HG03135 (cell line): ENCODE results near the gene SLC22A12.
"Not testable (repeated sequence)": the region's sequence is repeated elsewhere in the genome, so short reads cannot be mapped to it uniquely, and the experiment has no call there.

Source experiments
- ATAC-seq: cut with Tn5 transposase; IDR thresholded peaks from one replicate; pipeline ENCODE4 v1.9.1; 2021; ENCODE audit warnings: mild to moderate bottlenecking, moderate library complexity; ENCODE audit not compliant: unreplicated experiment

SLC22A12 gene

GRCh38 chr11:64590763-64591221 is at the start of gene SLC22A12:
SLC22A12 (plus strand) TSS chr11:64591220; CDS start chr11:64591557, 337 bp downstream.
- no peak for ATAC-seq

DNA sequence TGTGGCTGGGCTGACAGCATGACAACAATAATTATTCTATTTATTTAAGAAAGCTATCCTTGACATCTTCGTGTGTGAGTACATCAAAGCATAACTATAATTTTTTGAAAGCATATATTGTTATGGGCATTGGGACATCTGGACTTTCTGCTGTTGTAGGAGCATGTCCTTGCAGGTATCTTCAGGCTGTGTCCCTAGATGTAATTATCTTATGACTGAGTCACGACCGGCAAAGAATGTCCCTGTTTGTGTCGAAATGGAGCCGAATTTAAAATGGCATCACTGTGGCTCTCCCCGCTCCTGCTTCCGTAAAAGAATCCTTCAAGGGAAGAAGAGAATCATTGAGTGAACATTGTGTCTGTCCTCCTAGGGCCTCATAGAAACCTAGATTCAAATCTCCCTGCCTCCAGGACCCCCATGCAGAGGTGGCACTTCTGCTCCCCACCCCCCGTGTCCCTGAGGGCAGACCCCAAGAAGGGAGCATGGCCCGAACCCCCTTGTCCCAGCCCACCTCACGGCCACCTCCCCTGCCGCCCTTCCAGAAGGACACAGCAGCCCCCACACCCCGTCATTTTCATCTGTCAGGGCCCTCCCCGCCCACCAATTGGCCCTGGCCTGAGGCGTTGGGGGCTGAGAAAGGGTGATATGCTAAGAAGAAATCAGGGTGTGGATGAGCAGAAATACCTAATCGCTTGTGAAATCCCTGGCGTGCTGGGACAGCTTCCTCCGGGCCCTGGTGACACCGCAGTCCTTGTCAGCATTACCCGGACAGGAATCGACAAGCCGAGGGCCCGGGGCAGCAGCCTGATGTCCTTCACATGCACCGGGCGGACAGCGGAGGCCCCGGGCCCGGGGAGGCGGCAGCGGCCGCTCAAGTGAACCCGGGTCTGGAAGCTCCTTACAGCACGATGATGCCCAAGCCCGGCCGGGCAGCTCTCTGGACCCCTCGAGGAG is 48.6 kb upstream of the SLC22A12 start:
- ATAC-seq = no peak

DNA sequence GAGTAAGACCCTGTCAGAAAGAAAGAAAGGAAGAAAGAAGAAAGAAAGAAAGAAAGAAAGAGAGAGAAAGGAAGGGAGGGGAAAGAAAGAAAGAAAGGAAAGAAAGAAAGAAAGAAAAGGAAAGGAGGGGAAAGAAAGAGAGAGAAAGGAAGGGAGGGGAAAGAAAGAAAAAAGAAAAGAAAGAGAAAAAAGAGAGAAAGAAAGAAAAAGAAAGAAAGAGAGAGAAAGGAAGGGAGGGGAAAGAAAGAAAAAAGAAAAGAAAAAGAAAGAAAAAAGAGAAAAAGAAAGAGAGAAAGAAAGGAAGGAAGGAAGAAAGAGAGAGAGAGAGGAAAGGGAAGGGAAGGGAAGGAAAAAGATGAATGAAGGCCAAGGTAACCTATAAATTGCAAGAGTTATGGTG is 47.2 kb upstream of the SLC22A12 start:
- ATAC-seq = no peak

DNA sequence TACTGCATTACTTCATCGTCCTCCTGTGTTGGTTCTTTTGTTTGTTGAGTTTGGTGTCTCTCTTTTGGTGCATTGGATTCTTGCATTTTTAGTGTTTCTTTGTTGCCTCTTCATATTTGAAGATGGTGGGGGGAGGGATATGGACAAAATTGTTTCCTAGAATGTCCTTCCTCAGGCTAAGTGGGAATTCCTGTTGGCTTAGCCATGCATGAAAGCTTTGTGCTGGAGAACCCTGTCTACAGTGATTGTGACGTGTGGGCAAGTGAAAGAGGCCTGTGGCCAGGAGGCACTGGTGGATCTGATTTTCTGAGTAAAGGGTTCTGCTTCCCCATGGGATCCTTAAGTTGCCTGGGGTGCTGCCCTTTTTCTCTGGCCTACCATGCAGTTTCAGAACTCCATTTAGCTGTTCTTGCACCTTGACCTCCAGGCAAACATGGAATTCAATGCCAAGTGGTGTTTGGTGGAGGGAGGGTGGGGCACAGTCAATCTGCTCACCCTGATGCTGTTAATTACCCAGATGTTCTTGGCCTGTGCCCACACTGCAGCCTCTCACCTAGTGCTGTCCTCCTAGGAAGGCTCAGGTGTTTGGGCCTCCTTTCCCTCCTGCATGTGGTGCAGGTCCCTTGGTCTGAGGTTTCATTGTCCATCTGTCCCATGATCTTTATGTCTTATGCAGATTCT is 46.3 kb upstream of the SLC22A12 start:
- ATAC-seq = no peak

DNA sequence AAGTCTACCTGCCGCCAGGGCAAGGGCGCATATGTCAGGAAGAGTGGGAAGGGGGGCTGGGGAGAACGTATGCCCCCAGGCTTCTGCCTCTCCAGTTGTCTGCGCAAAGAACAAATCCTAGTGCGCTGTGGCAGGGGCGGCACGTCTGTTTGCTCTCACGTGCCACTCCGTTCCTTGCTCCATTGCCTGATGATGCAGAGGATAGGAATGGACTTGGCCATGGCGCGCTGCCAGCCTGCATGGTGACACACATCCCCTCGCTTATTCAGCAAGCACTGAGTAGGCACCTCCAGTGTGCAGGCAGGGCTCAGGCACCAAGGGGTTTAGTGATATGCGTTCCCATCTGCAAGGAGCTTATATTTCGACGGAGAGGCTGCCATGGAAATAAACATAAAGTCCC is 45.4 kb upstream of the SLC22A12 start:
- ATAC-seq = no peak

GRCh38 chr11:64546176-64546575 is 44.8 kb upstream of the SLC22A12 start:
- ATAC-seq = no peak

DNA sequence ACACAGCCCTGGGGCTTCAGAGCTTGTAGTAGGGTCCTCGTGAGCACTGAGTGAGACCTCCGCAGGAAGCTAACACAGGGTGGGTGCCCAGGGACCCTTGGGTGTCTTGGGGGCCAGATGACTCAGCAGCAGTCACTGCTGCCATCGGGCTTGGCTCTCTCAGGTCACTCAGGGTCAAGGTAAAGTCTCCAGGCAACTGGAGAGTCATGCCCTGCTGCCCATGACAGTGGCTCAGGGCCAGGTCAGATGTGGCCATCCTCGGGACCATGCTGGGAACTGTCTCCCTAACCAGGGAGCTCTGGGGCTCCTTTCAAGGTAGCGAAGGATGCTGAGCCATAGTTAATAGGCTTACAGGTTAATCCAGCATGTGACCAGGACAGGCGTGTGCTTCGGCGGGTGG is 44.4 kb upstream of the SLC22A12 start:
- ATAC-seq = no peak

DNA sequence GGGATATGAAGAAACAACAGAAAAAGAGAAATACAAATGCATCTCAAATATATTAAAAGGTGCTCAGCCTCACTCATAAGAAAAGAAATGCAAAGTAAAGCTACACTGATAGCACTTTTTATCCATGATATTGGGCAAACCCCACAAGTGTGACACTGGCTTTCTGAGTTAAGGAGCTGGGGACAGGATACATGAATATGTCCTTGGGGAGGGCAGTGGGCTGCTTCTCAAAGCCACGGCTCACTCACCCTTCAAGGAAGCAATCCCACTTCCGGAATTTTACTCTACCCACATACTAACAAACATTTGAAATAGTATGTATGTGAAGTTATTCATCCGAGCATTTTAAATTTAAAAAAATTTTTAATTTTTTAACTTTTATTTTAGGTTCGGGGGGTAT is 41.1 kb upstream of the SLC22A12 start:
- ATAC-seq = no peak

GRCh38 chr11:64553554-64554201 is 37.3 kb upstream of the SLC22A12 start:
- ATAC-seq = no peak

GRCh38 chr11:64556044-64556720 is 34.8 kb upstream of the SLC22A12 start:
- ATAC-seq = no peak

GRCh38 chr11:64556721-64557250 is 34.2 kb upstream of the SLC22A12 start:
- no peak for ATAC-seq

DNA sequence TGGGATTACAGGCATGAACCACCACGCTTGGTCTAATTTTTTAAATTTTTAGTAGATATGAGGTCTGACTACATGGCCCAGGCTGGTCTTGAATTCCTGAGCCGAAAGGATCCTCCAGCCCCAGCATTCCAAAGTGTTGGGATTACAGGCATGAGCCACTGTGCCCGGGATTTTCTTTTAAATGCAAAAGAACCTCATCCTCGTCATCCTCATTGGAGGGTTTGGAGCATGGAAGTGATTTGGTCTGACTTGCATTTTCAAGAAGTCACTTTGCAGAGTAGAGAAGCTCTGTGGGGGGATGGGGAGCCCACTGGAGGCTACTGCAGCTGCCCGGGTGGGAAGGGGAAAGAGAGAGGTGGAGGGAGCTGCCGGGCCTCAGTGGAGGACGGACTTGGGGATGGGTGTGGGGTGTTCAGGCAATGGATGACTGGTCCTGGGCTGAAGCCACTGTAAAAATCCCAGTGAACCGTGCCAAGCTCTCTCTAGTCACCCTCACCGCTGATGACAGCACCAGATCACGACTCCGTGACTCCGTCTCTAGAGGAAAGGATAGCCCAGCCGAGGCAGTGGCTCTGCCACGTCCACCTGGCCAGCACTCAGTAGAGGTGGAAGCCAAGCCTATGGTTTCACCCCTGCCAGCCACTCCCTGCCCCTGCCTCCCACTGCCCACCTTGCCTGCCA is 32.8 kb upstream of the SLC22A12 start:
- no peak for ATAC-seq

- ATAC-seq = no peak
These were observed 32.2 kb upstream of the SLC22A12 start for GRCh38 chr11:64558869-64559268.

GRCh38 chr11:64559351-64560138 is 31.5 kb upstream of the SLC22A12 start:
- no peak for ATAC-seq

DNA sequence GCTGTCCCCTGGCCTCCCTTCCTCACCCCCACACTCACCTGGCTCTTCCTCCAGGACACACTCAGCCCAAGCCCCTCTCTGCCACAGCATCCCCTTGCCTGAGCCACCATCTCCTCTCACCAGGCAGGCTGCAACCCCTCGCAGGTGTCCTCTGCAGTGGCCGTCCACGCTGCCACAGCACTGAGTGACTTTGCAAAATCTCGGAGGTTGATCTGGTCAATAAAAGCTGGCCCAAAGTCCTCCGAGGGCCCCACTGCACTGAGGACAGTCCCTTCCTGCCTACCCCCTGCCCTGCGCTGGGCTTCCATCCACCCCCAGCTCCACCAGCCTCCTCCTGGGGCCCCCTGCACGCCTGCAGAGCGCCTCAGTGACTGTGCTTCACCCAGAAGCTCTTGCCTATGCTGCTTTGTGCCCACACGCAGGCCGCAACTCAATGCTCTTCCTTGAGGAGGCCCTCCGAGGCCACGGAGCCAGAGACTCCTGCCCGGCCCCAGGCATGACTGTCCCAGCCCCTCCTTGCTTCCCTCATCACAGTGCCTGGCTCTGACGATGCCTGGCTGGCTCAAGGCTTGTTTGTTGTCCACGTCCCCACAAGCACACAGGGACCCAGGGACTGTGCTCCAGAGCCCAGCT is 30.8 kb upstream of the SLC22A12 start:
- no peak for ATAC-seq

GRCh38 chr11:64560941-64561340 is 30.1 kb upstream of the SLC22A12 start:
- ATAC-seq = no peak

DNA sequence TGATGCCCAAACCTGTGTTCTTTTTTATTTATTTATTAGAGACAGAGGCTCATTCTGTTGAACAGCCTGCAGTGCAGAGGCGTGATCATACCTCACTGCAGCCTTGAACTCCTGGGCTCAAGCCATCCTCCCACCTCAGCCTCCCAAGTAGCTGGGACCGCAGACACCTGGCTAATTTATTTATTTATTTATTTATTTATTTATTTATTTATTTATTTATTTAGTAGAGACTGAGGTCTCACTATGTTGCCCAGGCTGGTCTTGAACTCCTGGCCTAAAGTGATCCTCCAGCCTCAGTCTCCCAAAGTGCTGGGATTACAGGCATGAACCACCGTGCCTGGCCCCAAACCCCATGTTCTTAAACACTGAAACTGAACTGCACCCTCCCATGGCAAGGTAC is 29.6 kb upstream of the SLC22A12 start:
- ATAC-seq = not testable (repeated sequence)

DNA sequence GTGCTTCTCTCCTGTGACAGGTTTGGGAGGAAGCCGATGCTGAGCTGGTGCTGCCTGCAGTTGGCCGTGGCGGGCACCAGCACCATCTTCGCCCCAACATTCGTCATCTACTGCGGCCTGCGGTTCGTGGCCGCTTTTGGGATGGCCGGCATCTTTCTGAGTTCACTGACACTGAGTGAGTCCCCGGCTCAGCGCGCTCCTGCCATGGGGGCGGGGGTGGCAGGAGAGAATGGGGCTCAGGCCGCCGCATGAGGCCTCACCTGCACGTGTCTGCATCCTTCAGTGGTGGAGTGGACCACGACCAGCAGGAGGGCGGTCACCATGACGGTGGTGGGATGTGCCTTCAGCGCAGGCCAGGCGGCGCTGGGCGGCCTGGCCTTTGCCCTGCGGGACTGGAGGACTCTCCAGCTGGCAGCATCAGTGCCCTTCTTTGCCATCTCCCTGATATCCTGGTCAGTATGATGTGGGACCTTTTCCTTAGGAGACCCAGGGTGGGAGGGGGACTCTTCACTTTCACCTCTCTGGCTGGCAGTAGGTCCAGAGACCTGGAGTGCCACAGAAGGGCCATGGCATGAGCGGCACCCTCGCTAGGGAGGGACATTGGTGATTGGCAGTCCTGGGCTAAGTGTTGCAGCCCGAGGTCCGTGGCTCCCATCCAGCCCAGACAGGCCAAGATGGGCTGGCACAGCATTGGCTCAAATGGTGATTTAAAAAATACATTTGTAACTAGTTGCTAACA is 28.9 kb upstream of the SLC22A12 start:
- no peak for ATAC-seq
